ENCODE results near the gene AQP1. TPM values are rescaled to one million over a fixed set of nuclear protein-coding genes. Genes with fewer than 3 reads are reported as not detected.
A peak's percentile ranks its signal among the peaks of the same experiment; 100 is the strongest.

The AQP1 gene
- total and polyA plus RNA-seq, 5 donors from 2014 or later = 0.20 TPM; not detected in 4

- H3K27me3 ChIP-seq (ENCODE audit: control insufficient read depth, insufficient read depth, low read length) = no peaks in the 10 kb centered on the region
- Mint-ChIP-seq H3K27me3 (peaks cover 5% of the 10 kb centered on the region), H3K4me1 (peaks cover 0 to 4% (median 2%) of the 10 kb centered on the region in 4 donors), H3K9me3 (peaks cover 0 to 1% (median 0%) of the 10 kb centered on the region in 7 donors), H3K27ac (no peak overlapping the region), H3K36me3 (no peaks in the 10 kb centered on the region), H3K4me3 (no peak overlapping the region)
- no peak for DNase-seq
- H3K4me1 ChIP-seq (ENCODE audit: control insufficient read depth, insufficient read depth, low read length, poor library complexity, severe bottlenecking) = peaks cover 5% of the 10 kb centered on the region
- H3K36me3 ChIP-seq (ENCODE audit: control insufficient read depth, insufficient read depth, low read length) = no peaks in the 10 kb centered on the region
- no peaks in the 10 kb centered on the region for H3K9me3 ChIP-seq (ENCODE audit: control insufficient read depth in 2 of 2, low read length in 2 of 2)
- no peak overlapping the region for H3K27ac ChIP-seq (ENCODE audit: insufficient read depth, low read length, poor library complexity, severe bottlenecking)
- no peak for ATAC-seq (ENCODE audit: low read depth in 2 of 2)
- H3K4me3 ChIP-seq (ENCODE audit: low read depth, low read length) = no peak overlapping the region
These were observed 59.0 kb downstream of the AQP1 start for GRCh38 chr7:30970594-30971094.

- no peaks in the 10 kb centered on the region for H3K9me3 Mint-ChIP-seq
These were observed 59.8 kb downstream of the AQP1 start for GRCh38 chr7:30971440-30971839.

GRCh38 chr7:30971840-30972563, 60.3 kb downstream of the AQP1 start:
- H3K27me3 Mint-ChIP-seq = peaks cover 5% of the 10 kb centered on the region
- DNase-seq = no peak
- no peak overlapping the region for H3K4me3 Mint-ChIP-seq

More at GRCh38 chr7:30971440-30971839, 59.8 kb downstream of the AQP1 start:
- Mint-ChIP-seq H3K27ac (no peak overlapping the region), H3K27me3 (peaks cover 5% of the 10 kb centered on the region), H3K4me1 (peaks cover 0 to 4% (median 2%) of the 10 kb centered on the region in 4 donors), H3K4me3 (no peak overlapping the region), H3K36me3 (no peaks in the 10 kb centered on the region)
- no peaks in the 10 kb centered on the region for H3K27me3 ChIP-seq (ENCODE audit: control insufficient read depth, insufficient read depth, low read length)
- no peaks in the 10 kb centered on the region for H3K9me3 ChIP-seq (ENCODE audit: control insufficient read depth in 2 of 2, low read length in 2 of 2)
- DNase-seq = no peak
- H3K36me3 ChIP-seq (ENCODE audit: control insufficient read depth, insufficient read depth, low read length) = no peaks in the 10 kb centered on the region
- no peak overlapping the region for H3K27ac ChIP-seq (ENCODE audit: insufficient read depth, low read length, poor library complexity, severe bottlenecking)
- peaks cover 5% of the 10 kb centered on the region for H3K4me1 ChIP-seq (ENCODE audit: control insufficient read depth, insufficient read depth, low read length, poor library complexity, severe bottlenecking)
- no peak for ATAC-seq (ENCODE audit: low read depth in 2 of 2)
- H3K4me3 ChIP-seq (ENCODE audit: low read depth, low read length) = no peak overlapping the region

GRCh38 chr7:30973292-30973691, 61.6 kb downstream of the AQP1 start:
- Mint-ChIP-seq H3K27ac (peak overlapping the region in 1 of 3 donors; percentile 11), H3K4me3 (no peak overlapping the region), H3K27me3 (peaks cover 5% of the 10 kb centered on the region), H3K4me1 (peaks cover 0 to 4% (median 2%) of the 10 kb centered on the region in 4 donors), H3K36me3 (no peaks in the 10 kb centered on the region), H3K9me3 (no peaks in the 10 kb centered on the region)
- no peak for ATAC-seq (ENCODE audit: low read depth in 2 of 2)
- no peak overlapping the region for H3K4me3 ChIP-seq (ENCODE audit: low read depth, low read length)
- peaks cover 4% of the 10 kb centered on the region for H3K27me3 ChIP-seq (ENCODE audit: control insufficient read depth, insufficient read depth, low read length)
- peaks cover 5% of the 10 kb centered on the region for H3K4me1 ChIP-seq (ENCODE audit: control insufficient read depth, insufficient read depth, low read length, poor library complexity, severe bottlenecking)
- H3K36me3 ChIP-seq (ENCODE audit: control insufficient read depth, insufficient read depth, low read length) = no peaks in the 10 kb centered on the region
- DNase-seq = no peak
- no peak overlapping the region for H3K27ac ChIP-seq (ENCODE audit: insufficient read depth, low read length, poor library complexity, severe bottlenecking)
- no peaks in the 10 kb centered on the region for H3K9me3 ChIP-seq (ENCODE audit: control insufficient read depth in 2 of 2, low read length in 2 of 2)

More at GRCh38 chr7:30971840-30972563, 60.3 kb downstream of the AQP1 start:
- Mint-ChIP-seq H3K9me3 (no peaks in the 10 kb centered on the region), H3K27ac (peak overlapping the region in 1 of 3 donors; percentile 62), H3K4me1 (peaks cover 0 to 4% (median 2%) of the 10 kb centered on the region in 4 donors), H3K36me3 (no peaks in the 10 kb centered on the region)
- no peaks in the 10 kb centered on the region for H3K36me3 ChIP-seq (ENCODE audit: control insufficient read depth, insufficient read depth, low read length)
- no peaks in the 10 kb centered on the region for H3K27me3 ChIP-seq (ENCODE audit: control insufficient read depth, insufficient read depth, low read length)
- no peak overlapping the region for H3K27ac ChIP-seq (ENCODE audit: insufficient read depth, low read length, poor library complexity, severe bottlenecking)
- no peaks in the 10 kb centered on the region for H3K9me3 ChIP-seq (ENCODE audit: control insufficient read depth in 2 of 2, low read length in 2 of 2)
- no peak overlapping the region for H3K4me3 ChIP-seq (ENCODE audit: low read depth, low read length)
- no peak for ATAC-seq (ENCODE audit: low read depth in 2 of 2)
- peaks cover 5% of the 10 kb centered on the region for H3K4me1 ChIP-seq (ENCODE audit: control insufficient read depth, insufficient read depth, low read length, poor library complexity, severe bottlenecking)

- H3K27ac Mint-ChIP-seq = no peak overlapping the region
These were observed 62.3 kb downstream of the AQP1 start for GRCh38 chr7:30973791-30974604.

GRCh38 chr7:30974605-30975255, 63.1 kb downstream of the AQP1 start:
- no peak overlapping the region for H3K27ac ChIP-seq (ENCODE audit: insufficient read depth, low read length, poor library complexity, severe bottlenecking)
- Mint-ChIP-seq H3K9me3 (no peaks in the 10 kb centered on the region), H3K27ac (peak overlapping the region in 1 of 3 donors; percentile 42), H3K4me1 (peaks cover 0 to 4% (median 2%) of the 10 kb centered on the region in 4 donors), H3K27me3 (peaks cover 5% of the 10 kb centered on the region), H3K4me3 (no peak overlapping the region), H3K36me3 (no peaks in the 10 kb centered on the region)
- ATAC-seq (ENCODE audit: low read depth in 2 of 2) (peak in 1 of 2 donors; percentile 37), DNase-seq (peak in 2 of 3 donors; percentile 11 to 49)
- peaks cover 5% of the 10 kb centered on the region for H3K4me1 ChIP-seq (ENCODE audit: control insufficient read depth, insufficient read depth, low read length, poor library complexity, severe bottlenecking)
- no peaks in the 10 kb centered on the region for H3K9me3 ChIP-seq (ENCODE audit: control insufficient read depth in 2 of 2, low read length in 2 of 2)
- no peaks in the 10 kb centered on the region for H3K36me3 ChIP-seq (ENCODE audit: control insufficient read depth, insufficient read depth, low read length)
- H3K4me3 ChIP-seq (ENCODE audit: low read depth, low read length) = no peak overlapping the region
- peaks cover 4% of the 10 kb centered on the region for H3K27me3 ChIP-seq (ENCODE audit: control insufficient read depth, insufficient read depth, low read length)

More at GRCh38 chr7:30973791-30974604, 62.3 kb downstream of the AQP1 start:
- H3K4me3 ChIP-seq (ENCODE audit: low read depth, low read length) = no peak overlapping the region
- Mint-ChIP-seq H3K9me3 (no peaks in the 10 kb centered on the region), H3K4me1 (peaks cover 0 to 4% (median 2%) of the 10 kb centered on the region in 4 donors), H3K36me3 (no peaks in the 10 kb centered on the region), H3K27me3 (peaks cover 5% of the 10 kb centered on the region), H3K4me3 (no peak overlapping the region)
- H3K27me3 ChIP-seq (ENCODE audit: control insufficient read depth, insufficient read depth, low read length) = peaks cover 4% of the 10 kb centered on the region
- no peaks in the 10 kb centered on the region for H3K9me3 ChIP-seq (ENCODE audit: control insufficient read depth in 2 of 2, low read length in 2 of 2)
- no peak overlapping the region for H3K27ac ChIP-seq (ENCODE audit: insufficient read depth, low read length, poor library complexity, severe bottlenecking)
- ATAC-seq (ENCODE audit: low read depth in 2 of 2) = no peak
- no peaks in the 10 kb centered on the region for H3K36me3 ChIP-seq (ENCODE audit: control insufficient read depth, insufficient read depth, low read length)
- no peak for DNase-seq
- peaks cover 5% of the 10 kb centered on the region for H3K4me1 ChIP-seq (ENCODE audit: control insufficient read depth, insufficient read depth, low read length, poor library complexity, severe bottlenecking)

Measured in CD4-positive, CD25-positive, alpha-beta regulatory T cell (primary cell).